ENCODE data around the gene AJAP1. TPM values are rescaled to one million over a fixed set of nuclear protein-coding genes. Genes with fewer than 3 reads are reported as not detected.

The AJAP1 gene
- total and polyA plus RNA-seq, 2 of the 8 experiments (the other 6 are each of a cell fraction or from before 2014, with no cell fraction given) = 1.9 to 6.2 TPM

DNA sequence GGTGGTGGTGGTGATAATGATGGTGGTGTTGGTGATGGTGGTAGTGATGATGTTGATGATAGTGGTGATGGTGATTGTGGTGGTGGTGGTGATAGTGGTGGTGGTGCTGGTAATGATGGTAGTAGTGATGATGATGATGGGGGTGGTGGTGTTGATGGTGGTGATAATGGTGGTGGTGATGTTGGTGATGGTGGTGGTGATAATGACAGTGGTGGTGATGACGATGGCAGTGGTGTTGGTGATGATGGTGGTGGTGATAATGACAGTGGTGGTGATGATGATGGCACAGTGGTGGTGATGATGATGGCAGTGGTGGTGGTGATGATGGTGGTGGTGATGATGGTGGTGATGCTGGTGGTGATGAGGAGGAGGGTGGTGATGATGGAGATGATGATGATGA lies 7.0 kb upstream of the AJAP1 start:
- H4K5ac ChIP-seq (ENCODE audit: insufficient read length, low read depth, low read length) = no peak overlapping the region
- no peak overlapping the region for H2BK5ac ChIP-seq (ENCODE audit: low read depth, low read length)
- TF ChIP-seq SP4 (IDR thresholded peaks at IDR 0.05; ENCODE audit: low read length) (no peak), HDAC2 (IDR thresholded peaks at IDR 0.05; ENCODE audit: borderline replicate concordance in 1 of 2, low read depth in 2 of 2, low read length in 2 of 2) (no peak), RBBP5 (IDR thresholded peaks at IDR 0.05; ENCODE audit: borderline replicate concordance, low read depth, low read length) (no peak), ASH2L (IDR thresholded peaks at IDR 0.05; ENCODE audit: low read length) (no peak), HDAC6 (IDR thresholded peaks at IDR 0.05; ENCODE audit: low read depth, low read length) (no peak), PHF8 (conservative IDR thresholded peaks at IDR 0.05; ENCODE audit: low read depth, low read length) (no peak), RAD21 (IDR thresholded peaks at IDR 0.05 in 1 of 2, conservative IDR thresholded peaks at IDR 0.05 in 1 of 2; ENCODE audit: low read depth in 2 of 2, low read length in 2 of 2) (no peak), CTBP2 (IDR thresholded peaks at IDR 0.05; ENCODE audit: borderline replicate concordance, insufficient read depth, insufficient read length, low read length) (no peak), KDM5A (IDR thresholded peaks at IDR 0.05; ENCODE audit: low read length) (no peak), SIN3A (conservative IDR thresholded peaks at IDR 0.05 in 1 of 2, IDR thresholded peaks at IDR 0.05 in 1 of 2; ENCODE audit: low read depth in 1 of 2, low read length in 2 of 2) (no peak), NANOG (IDR thresholded peaks at IDR 0.05; ENCODE audit: insufficient read depth, low read depth, low read length, poor library complexity, severe bottlenecking) (no peak), SP2 (IDR thresholded peaks at IDR 0.05; ENCODE audit: low read length) (no peak), RFX5 (IDR thresholded peaks at IDR 0.05; ENCODE audit: borderline replicate concordance, low read depth, low read length) (no peak)
- no peak overlapping the region for H3K4ac ChIP-seq (replicated peaks; ENCODE audit: insufficient read length, low read depth, low read length)
- POLR2A ChIA-PET (ENCODE audit: partially characterized antibody) = no interaction called here
- H3K27me3 ChIP-seq (replicated peaks in 1 of 4; ENCODE audit: control insufficient read depth in 3 of 4, extremely low read depth in 1 of 4, insufficient read depth in 3 of 4, low read length in 3 of 4) = peaks cover 0 to 4% (median 0%) of the 10 kb centered on the region in 4 experiments; a peak in 3 of 7 replicates
- no peaks in the 10 kb centered on the region for H3K79me2 ChIP-seq (ENCODE audit: control insufficient read depth in 1 of 2, insufficient read depth in 2 of 2, low read length in 2 of 2)
- H2BK20ac ChIP-seq (ENCODE audit: low read length) = no peak overlapping the region
- H3K79me1 ChIP-seq (ENCODE audit: low read depth, low read length) = no peaks in the 10 kb centered on the region
- no peak overlapping the region for H2BK120ac ChIP-seq (replicated peaks; ENCODE audit: low read depth, low read length)
- no peak overlapping the region for H4K8ac ChIP-seq (ENCODE audit: extremely low read depth, insufficient read depth, low read length)
- peaks cover 8% of the 10 kb centered on the region; the same call in 1 of the 2 replicates for H3K23me2 ChIP-seq (ENCODE audit: low read depth, low read length)
- no peak overlapping the region; the same call in 1 of the 2 replicates for H2BK15ac ChIP-seq (ENCODE audit: low read length)
- DNase-seq (ENCODE audit: low read depth in 1 of 2, low spot score in 2 of 2) = no peak
- no peak overlapping the region for H3K27ac ChIP-seq (ENCODE audit: low read depth, low read length)
- H2BK12ac ChIP-seq (ENCODE audit: low read depth, low read length) = peak overlapping the region; percentile 80; the same call in 1 of the 2 replicates
- H4K91ac ChIP-seq (replicated peaks; ENCODE audit: insufficient read length, low read length) = no peak overlapping the region
- H3K56ac ChIP-seq (replicated peaks; ENCODE audit: insufficient read length, low read depth, low read length) = peak overlapping the region; percentile 88
- H2AK5ac ChIP-seq (ENCODE audit: low read depth, low read length) = peak overlapping the region; percentile 86
- H3K14ac ChIP-seq (ENCODE audit: insufficient read length) = no peak overlapping the region
- no peaks in the 10 kb centered on the region for H3K36me3 ChIP-seq (ENCODE audit: control insufficient read depth in 2 of 4, insufficient read depth in 4 of 4, low read length in 3 of 4)
- no peak overlapping the region for H3K18ac ChIP-seq (ENCODE audit: extremely low read depth, low read length)
- peaks cover 0 to 6% of the 10 kb centered on the region in 2 experiments for H4K20me1 ChIP-seq (replicated peaks in 1 of 2; ENCODE audit: control insufficient read depth in 1 of 2, insufficient read depth in 2 of 2, low read length in 2 of 2)
- CTCF ChIA-PET (ENCODE audit: partially characterized antibody) = no interaction called here
- WGBS, 2 experiments (ENCODE audit: extremely low coverage in 1 of 2, insufficient coverage in 1 of 2, insufficient read length in 1 of 2, insufficient replicate concordance in 2 of 2, low coverage in 1 of 2, low lambda C conversion rate in 2 of 2, missing lambda C conversion rate in 1 of 2) = 94% methylated on average over 1 of the region's 1 CpG; no CpG with 5 or more reads in 1 of the 2 experiments
- H3K9me3 ChIP-seq (ENCODE audit: insufficient read depth in 2 of 2, low read depth in 1 of 2, low read length in 1 of 2) = peaks cover 0 to 3% of the 10 kb centered on the region in 2 experiments; a peak in 2 of 4 replicates
- H3K23ac ChIP-seq (ENCODE audit: insufficient read length) = no peak overlapping the region
- no peak for FAIRE-seq
- H3K9ac ChIP-seq (replicated peaks in 1 of 4; ENCODE audit: extremely low read depth in 1 of 4, low read depth in 3 of 4, low read length in 3 of 4) = no peak overlapping the region
- no peak overlapping the region for H2AFZ ChIP-seq (ENCODE audit: low read length)
- H3K4me2 ChIP-seq (ENCODE audit: insufficient read depth in 1 of 2, low read depth in 2 of 2, low read length in 2 of 2) = no peak overlapping the region
- peaks cover 3 to 12% (median 10%) of the 10 kb centered on the region in 4 experiments for H3K4me1 ChIP-seq (replicated peaks in 1 of 4; ENCODE audit: control insufficient read depth in 3 of 4, insufficient read depth in 4 of 4, low read length in 3 of 4)
- H3K4me3 ChIP-seq (ENCODE audit: extremely low read depth in 1 of 4, insufficient read depth in 2 of 4, low read depth in 3 of 4, low read length in 4 of 4) = no peak overlapping the region

Measured in H1 (cell line).